ENCODE measurements around the gene KRTAP10-1. TPM values are rescaled to one million over a fixed set of nuclear protein-coding genes. Genes with fewer than 3 reads are reported as not detected.

The KRTAP10-1 gene
- total RNA-seq, 1 experiment from 2014 or later: not detected

DNA sequence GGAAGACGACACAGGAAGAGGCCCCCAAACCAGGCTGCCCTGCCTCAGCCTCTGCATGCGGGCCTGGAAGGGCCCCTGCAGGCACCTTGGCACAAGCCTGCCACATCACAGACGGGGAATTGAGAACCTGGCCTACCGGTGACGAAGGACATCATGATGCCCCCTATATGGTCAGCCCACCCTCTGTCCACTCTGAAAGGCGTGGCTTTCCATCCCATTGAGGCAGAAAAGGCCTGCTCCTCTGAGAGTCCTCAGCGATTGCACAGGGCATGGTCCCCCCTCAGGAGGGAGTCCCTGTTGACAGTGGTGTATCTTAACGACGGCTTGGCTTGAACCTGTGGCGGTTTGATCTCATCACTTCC lies 11.4 kb downstream of the KRTAP10-1 start:
- ATAC-seq: no peak
- in situ Hi-C loops (cut with HindIII; ENCODE audit: low pct_unique_long_range_greater_than_20kb, low sequenced_read_pairs): no loop called here
- POLR2A ChIA-PET: no interaction called here
- intact Hi-C loops (cut with micrococcal nuclease; ENCODE audit: unreplicated experiment): no loop called here
- no peak overlapping the region for H3K4me3 ChIP-seq (ENCODE audit: low read depth in 2 of 2, low read length in 2 of 2)
- no peak overlapping the region for H3K27ac ChIP-seq (ENCODE audit: low read length)
- H3K9me3 ChIP-seq (ENCODE audit: control insufficient read depth, insufficient read depth, low read depth, low read length): no peaks in the 10 kb centered on the region
- no TSS peak for BruUV-seq (replicated peaks)
- TF ChIP-seq, protein P1, sequence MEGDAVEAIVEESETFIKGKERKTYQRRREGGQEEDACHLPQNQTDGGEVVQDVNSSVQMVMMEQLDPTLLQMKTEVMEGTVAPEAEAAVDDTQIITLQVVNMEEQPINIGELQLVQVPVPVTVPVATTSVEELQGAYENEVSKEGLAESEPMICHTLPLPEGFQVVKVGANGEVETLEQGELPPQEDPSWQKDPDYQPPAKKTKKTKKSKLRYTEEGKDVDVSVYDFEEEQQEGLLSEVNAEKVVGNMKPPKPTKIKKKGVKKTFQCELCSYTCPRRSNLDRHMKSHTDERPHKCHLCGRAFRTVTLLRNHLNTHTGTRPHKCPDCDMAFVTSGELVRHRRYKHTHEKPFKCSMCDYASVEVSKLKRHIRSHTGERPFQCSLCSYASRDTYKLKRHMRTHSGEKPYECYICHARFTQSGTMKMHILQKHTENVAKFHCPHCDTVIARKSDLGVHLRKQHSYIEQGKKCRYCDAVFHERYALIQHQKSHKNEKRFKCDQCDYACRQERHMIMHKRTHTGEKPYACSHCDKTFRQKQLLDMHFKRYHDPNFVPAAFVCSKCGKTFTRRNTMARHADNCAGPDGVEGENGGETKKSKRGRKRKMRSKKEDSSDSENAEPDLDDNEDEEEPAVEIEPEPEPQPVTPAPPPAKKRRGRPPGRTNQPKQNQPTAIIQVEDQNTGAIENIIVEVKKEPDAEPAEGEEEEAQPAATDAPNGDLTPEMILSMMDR (IDR thresholded peaks at IDR 0.05): no peak
- TF ChIP-seq, protein P2, sequence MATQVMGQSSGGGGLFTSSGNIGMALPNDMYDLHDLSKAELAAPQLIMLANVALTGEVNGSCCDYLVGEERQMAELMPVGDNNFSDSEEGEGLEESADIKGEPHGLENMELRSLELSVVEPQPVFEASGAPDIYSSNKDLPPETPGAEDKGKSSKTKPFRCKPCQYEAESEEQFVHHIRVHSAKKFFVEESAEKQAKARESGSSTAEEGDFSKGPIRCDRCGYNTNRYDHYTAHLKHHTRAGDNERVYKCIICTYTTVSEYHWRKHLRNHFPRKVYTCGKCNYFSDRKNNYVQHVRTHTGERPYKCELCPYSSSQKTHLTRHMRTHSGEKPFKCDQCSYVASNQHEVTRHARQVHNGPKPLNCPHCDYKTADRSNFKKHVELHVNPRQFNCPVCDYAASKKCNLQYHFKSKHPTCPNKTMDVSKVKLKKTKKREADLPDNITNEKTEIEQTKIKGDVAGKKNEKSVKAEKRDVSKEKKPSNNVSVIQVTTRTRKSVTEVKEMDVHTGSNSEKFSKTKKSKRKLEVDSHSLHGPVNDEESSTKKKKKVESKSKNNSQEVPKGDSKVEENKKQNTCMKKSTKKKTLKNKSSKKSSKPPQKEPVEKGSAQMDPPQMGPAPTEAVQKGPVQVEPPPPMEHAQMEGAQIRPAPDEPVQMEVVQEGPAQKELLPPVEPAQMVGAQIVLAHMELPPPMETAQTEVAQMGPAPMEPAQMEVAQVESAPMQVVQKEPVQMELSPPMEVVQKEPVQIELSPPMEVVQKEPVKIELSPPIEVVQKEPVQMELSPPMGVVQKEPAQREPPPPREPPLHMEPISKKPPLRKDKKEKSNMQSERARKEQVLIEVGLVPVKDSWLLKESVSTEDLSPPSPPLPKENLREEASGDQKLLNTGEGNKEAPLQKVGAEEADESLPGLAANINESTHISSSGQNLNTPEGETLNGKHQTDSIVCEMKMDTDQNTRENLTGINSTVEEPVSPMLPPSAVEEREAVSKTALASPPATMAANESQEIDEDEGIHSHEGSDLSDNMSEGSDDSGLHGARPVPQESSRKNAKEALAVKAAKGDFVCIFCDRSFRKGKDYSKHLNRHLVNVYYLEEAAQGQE (IDR thresholded peaks at IDR 0.05; ENCODE audit: insufficient read depth in 1 of 2, low read depth in 2 of 2, low read length in 1 of 2): no peak
- TF ChIP-seq TCF7L2 (IDR thresholded peaks at IDR 0.05; ENCODE audit: low read depth, low read length) (no peak), POLR2AphosphoS5 (IDR thresholded peaks at IDR 0.05; ENCODE audit: low read depth, low read length) (no peak), SIN3A (IDR thresholded peaks at IDR 0.05; ENCODE audit: borderline replicate concordance, insufficient read depth, low read depth, low read length) (no peak)
- H3K36me3 ChIP-seq (ENCODE audit: control insufficient read depth, insufficient read depth, low read length): no peaks in the 10 kb centered on the region
- no peaks in the 10 kb centered on the region for H3K27me3 ChIP-seq (ENCODE audit: control insufficient read depth, insufficient read depth, low read length)
- no peaks in the 10 kb centered on the region for H3K4me1 ChIP-seq (ENCODE audit: control insufficient read depth, insufficient read depth, low read length)
- CTCF ChIA-PET: no interaction called here
- no peak for DNase-seq (ENCODE audit: low read depth, low spot score)

DNA sequence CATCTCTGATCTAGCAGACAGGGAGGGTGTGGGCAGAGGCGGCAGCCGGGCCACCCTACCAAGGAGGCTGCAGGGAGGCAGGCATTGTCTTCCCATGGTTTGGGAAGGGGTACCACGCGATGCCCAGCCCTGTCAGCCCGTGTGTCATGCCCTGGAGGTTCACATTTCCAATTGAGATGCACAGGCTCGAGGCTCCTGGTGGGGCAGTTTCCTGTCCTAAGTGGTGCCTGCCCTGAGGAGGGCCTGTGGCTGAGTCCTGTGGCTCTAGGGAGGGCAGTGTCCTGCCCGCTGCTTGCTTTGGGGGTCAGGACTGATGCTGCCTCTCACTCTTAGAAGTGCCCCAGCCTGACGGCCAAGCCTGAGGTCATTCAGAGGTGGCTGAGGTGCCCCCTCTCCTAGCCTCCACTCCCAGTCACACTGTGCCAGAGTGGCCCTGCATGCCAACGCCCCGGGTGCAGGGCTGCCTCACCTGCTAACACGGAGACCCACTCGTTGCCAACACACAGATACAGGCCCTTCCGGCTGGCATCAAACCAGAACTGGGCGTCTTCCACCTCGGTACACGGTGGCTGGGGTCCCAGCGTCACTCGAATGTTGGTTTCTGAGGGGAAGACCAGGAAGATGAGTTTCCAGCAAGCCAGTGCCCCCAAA lies 11.9 kb downstream of the KRTAP10-1 start:
- intact Hi-C loops (cut with micrococcal nuclease; ENCODE audit: unreplicated experiment): no loop called here

More for the DNA sequence above, 11.9 kb downstream of the KRTAP10-1 start:
- H3K27me3 ChIP-seq (ENCODE audit: control insufficient read depth, insufficient read depth, low read length): no peaks in the 10 kb centered on the region
- no peak overlapping the region for H3K4me3 ChIP-seq (ENCODE audit: low read depth in 2 of 2, low read length in 2 of 2)
- CTCF ChIA-PET: no interaction called here
- H3K36me3 ChIP-seq (ENCODE audit: control insufficient read depth, insufficient read depth, low read length): no peaks in the 10 kb centered on the region
- ATAC-seq (no peak), DNase-seq (ENCODE audit: low read depth, low spot score) (no peak)
- H3K27ac ChIP-seq (ENCODE audit: low read length): no peak overlapping the region
- BruUV-seq (replicated peaks): no TSS peak
- TF ChIP-seq POLR2AphosphoS5 (IDR thresholded peaks at IDR 0.05; ENCODE audit: low read depth, low read length) (no peak), TCF7L2 (IDR thresholded peaks at IDR 0.05; ENCODE audit: low read depth, low read length) (no peak), SIN3A (IDR thresholded peaks at IDR 0.05; ENCODE audit: borderline replicate concordance, insufficient read depth, low read depth, low read length) (no peak)
- TF ChIP-seq, protein P1 (IDR thresholded peaks at IDR 0.05): no peak
- TF ChIP-seq, protein P2 (IDR thresholded peaks at IDR 0.05; ENCODE audit: insufficient read depth in 1 of 2, low read depth in 2 of 2, low read length in 1 of 2): no peak
- in situ Hi-C loops (cut with HindIII; ENCODE audit: low pct_unique_long_range_greater_than_20kb, low sequenced_read_pairs): no loop called here
- no peaks in the 10 kb centered on the region for H3K9me3 ChIP-seq (ENCODE audit: control insufficient read depth, insufficient read depth, low read depth, low read length)
- no peaks in the 10 kb centered on the region for H3K4me1 ChIP-seq (ENCODE audit: control insufficient read depth, insufficient read depth, low read length)
- POLR2A ChIA-PET: no interaction called here
